H1 (cell line): ENCODE results near the gene RNF8. TPM values are rescaled to one million over a fixed set of nuclear protein-coding genes. Genes with fewer than 3 reads are reported as not detected.

Source experiments
- CTCF ChIA-PET: fragments of 300-600 bp; sonication (Branson Sonifier 250); formaldehyde crosslinking; loops from one replicate; lab custom pipeline; 2021; ENCODE audit not compliant: partially characterized antibody; lab: Charles Lee
- POLR2A ChIA-PET: fragments of 300-600 bp; sonication (Branson Sonifier 250); formaldehyde crosslinking; loops from one replicate; lab custom pipeline; 2021; ENCODE audit warnings: inconsistent platforms; ENCODE audit not compliant: partially characterized antibody; lab: Charles Lee
- DNase-seq, 2 experiments: peaks; one replicate each; pipeline versions ENCODE4 v3.0.0 to v3.0.0-alpha.2; 2010 to 2022; ENCODE audit warnings: low spot score in 2 of 2, low read depth in 1 of 2, mixed read lengths in 1 of 2
- FAIRE-seq: peaks from 2 replicates; lab custom pipeline; 2011; peaks lifted over from hg19 to GRCh38; lab: Jason Lieb, UNC
- H2AFZ ChIP-seq: 2 replicates; pipeline ENCODE4 v1.8.1; 2012; ENCODE audit warnings: low read length, inconsistent platforms
- H2AK5ac ChIP-seq: 2 replicates; pipeline ENCODE4 v1.6.1; 2013; ENCODE audit warnings: low read depth, low read length
- H2BK120ac ChIP-seq: replicated peaks from 2 replicates; pipeline ENCODE3; 2013; ENCODE audit warnings: low read depth, low read length, inconsistent platforms
- H2BK12ac ChIP-seq: 2 replicates; pipeline ENCODE4 v1.6.1; 2013; ENCODE audit warnings: low read depth, low read length
- H2BK15ac ChIP-seq: 2 replicates; pipeline ENCODE4 v1.6.1; 2013; ENCODE audit warnings: low read length
- H2BK20ac ChIP-seq: 2 replicates; pipeline ENCODE4 v1.6.1; 2013; ENCODE audit warnings: low read length
- H2BK5ac ChIP-seq: 2 replicates; pipeline ENCODE4 v1.6.1; 2013; ENCODE audit warnings: low read depth, low read length
- H3K14ac ChIP-seq: 2 replicates; pipeline ENCODE4 v1.6.1; 2013; ENCODE audit warnings: inconsistent platforms; ENCODE audit not compliant: insufficient read length
- H3K18ac ChIP-seq: 2 replicates; pipeline ENCODE4 v1.6.1; 2013; ENCODE audit warnings: low read length; ENCODE audit errors: extremely low read depth
- H3K23ac ChIP-seq: 2 replicates; pipeline ENCODE4 v1.6.1; 2013; ENCODE audit warnings: inconsistent platforms; ENCODE audit not compliant: insufficient read length
- H3K23me2 ChIP-seq: 2 replicates; pipeline ENCODE4 v1.6.1; 2013; ENCODE audit warnings: low read depth, low read length
- H3K27ac ChIP-seq: 2 replicates; pipeline ENCODE4 v1.6.1; 2011; ENCODE audit warnings: low read depth, low read length, inconsistent platforms
- H3K27me3 ChIP-seq, 4 experiments: replicated peaks in 1 of 4; 1 replicate in 1 of 4; 2 replicates in 3 of 4; pipeline versions ENCODE4 v1.6.1 to v1.8.1; 2011 to 2013; ENCODE audit warnings: low read length in 3 of 4, mild to moderate bottlenecking in 3 of 4, inconsistent platforms in 2 of 4, mixed read lengths in 2 of 4, moderate library complexity in 1 of 4; ENCODE audit not compliant: control insufficient read depth in 3 of 4, insufficient read depth in 3 of 4; ENCODE audit errors: extremely low read depth in 1 of 4
- H3K36me3 ChIP-seq, 4 experiments: 2 replicates each; pipeline versions ENCODE4 v1.6.1 to v1.8.1; 2011 to 2013; ENCODE audit warnings: mild to moderate bottlenecking in 4 of 4, low read length in 3 of 4, moderate library complexity in 2 of 4, control low read depth in 1 of 4, inconsistent platforms in 1 of 4; ENCODE audit not compliant: insufficient read depth in 4 of 4, control insufficient read depth in 2 of 4
- H3K4ac ChIP-seq: replicated peaks from 2 replicates; pipeline ENCODE3; 2013; ENCODE audit warnings: low read length, low read depth, mixed read lengths, inconsistent platforms; ENCODE audit not compliant: insufficient read length
- H3K4me1 ChIP-seq, 4 experiments: replicated peaks in 1 of 4; 1 replicate in 1 of 4; 2 replicates in 3 of 4; pipeline versions ENCODE4 v1.6.1 to v1.8.1; 2011 to 2013; ENCODE audit warnings: low read length in 3 of 4, inconsistent platforms in 2 of 4, mixed read lengths in 1 of 4; ENCODE audit not compliant: insufficient read depth in 4 of 4, control insufficient read depth in 3 of 4
- H3K4me2 ChIP-seq, 2 experiments: 2 replicates each; pipeline versions ENCODE4 v1.6.1 to v1.8.1; 2011 to 2013; ENCODE audit warnings: low read depth in 2 of 2, low read length in 2 of 2, control low read depth in 1 of 2, inconsistent platforms in 1 of 2, mild to moderate bottlenecking in 1 of 2; ENCODE audit not compliant: insufficient read depth in 1 of 2
- H3K4me3 ChIP-seq, 4 experiments: fragments of 200-600, 300-600 bp in 1 of 4; sonication (generic), shearing (Covaris generic), sonication (Bioruptor Twin) in 1 of 4; 2 replicates each; pipeline versions ENCODE4 v1.5.1 to v1.8.1; 2011 to 2016; ENCODE audit warnings: low read length in 4 of 4, low read depth in 3 of 4, control low read depth in 2 of 4, inconsistent platforms in 2 of 4, mild to moderate bottlenecking in 2 of 4, mixed read lengths in 1 of 4, moderate library complexity in 1 of 4; ENCODE audit not compliant: insufficient read depth in 2 of 4; ENCODE audit errors: extremely low read depth in 1 of 4
- H3K56ac ChIP-seq: replicated peaks from 2 replicates; pipeline ENCODE3; 2013; ENCODE audit warnings: low read depth, mild to moderate bottlenecking, mixed read lengths, low read length, inconsistent platforms; ENCODE audit not compliant: insufficient read length
- H3K79me1 ChIP-seq: 2 replicates; pipeline ENCODE4 v1.6.1; 2013; ENCODE audit warnings: low read depth, low read length, control low read depth
- H3K79me2 ChIP-seq, 2 experiments: 2 replicates each; pipeline versions ENCODE4 v1.6.1 to v1.8.1; 2012 to 2013; ENCODE audit warnings: low read length in 2 of 2, mild to moderate bottlenecking in 2 of 2, inconsistent platforms in 1 of 2; ENCODE audit not compliant: insufficient read depth in 2 of 2, control insufficient read depth in 1 of 2
- H3K9ac ChIP-seq, 4 experiments: replicated peaks in 1 of 4; 1 replicate in 1 of 4; 2 replicates in 3 of 4; pipeline versions ENCODE4 v1.6.1 to v1.8.1; 2011 to 2013; ENCODE audit warnings: low read depth in 3 of 4, low read length in 3 of 4, control low read depth in 2 of 4, mild to moderate bottlenecking in 2 of 4, moderate library complexity in 2 of 4, inconsistent platforms in 1 of 4; ENCODE audit errors: extremely low read depth in 1 of 4
- H3K9me3 ChIP-seq, 2 experiments: 2 replicates each; pipeline versions ENCODE4 v1.6.1 to v1.8.1; 2012 to 2013; ENCODE audit warnings: mild to moderate bottlenecking in 2 of 2, moderate library complexity in 2 of 2, control low read depth in 1 of 2, inconsistent platforms in 1 of 2, low read depth in 1 of 2, low read length in 1 of 2, mixed read lengths in 1 of 2; ENCODE audit not compliant: insufficient read depth in 2 of 2
- H4K20me1 ChIP-seq, 2 experiments: replicated peaks in 1 of 2; 2 replicates each; pipeline versions ENCODE3 to v1.8.1; 2011 to 2013; ENCODE audit warnings: inconsistent platforms in 2 of 2, low read length in 2 of 2, mild to moderate bottlenecking in 1 of 2; ENCODE audit not compliant: insufficient read depth in 2 of 2, control insufficient read depth in 1 of 2
- H4K5ac ChIP-seq: 2 replicates; pipeline ENCODE4 v1.6.1; 2013; ENCODE audit warnings: low read length, low read depth, mixed read lengths, inconsistent platforms; ENCODE audit not compliant: insufficient read length
- H4K8ac ChIP-seq: 2 replicates; pipeline ENCODE4 v1.8.0; 2013; ENCODE audit warnings: mild to moderate bottlenecking, moderate library complexity, low read length, inconsistent platforms; ENCODE audit not compliant: insufficient read depth; ENCODE audit errors: extremely low read depth
- H4K91ac ChIP-seq: replicated peaks from 2 replicates; pipeline ENCODE3; 2013; ENCODE audit warnings: low read length, mixed read lengths, inconsistent platforms; ENCODE audit not compliant: insufficient read length
- ASH2L ChIP-seq: fragments of 200-600, 300-600 bp; sonication (generic); IDR thresholded peaks from one replicate; pipeline ENCODE4 v1.7.1; 2017; ENCODE audit warnings: low read length
- EP300 ChIP-seq, 2 experiments: IDR thresholded peaks; 1 replicate in 1 of 2; 2 replicates in 1 of 2; pipeline ENCODE4 v1.6.1; 2011 to 2012; ENCODE audit warnings: low read depth in 2 of 2, low read length in 2 of 2, mild to moderate bottlenecking in 2 of 2, borderline replicate concordance in 1 of 2, inconsistent platforms in 1 of 2, moderate library complexity in 1 of 2
- SIX5 ChIP-seq: IDR thresholded peaks from 2 replicates; pipeline ENCODE4 v1.6.1; 2011; ENCODE audit warnings: mild to moderate bottlenecking, low read depth, low read length
- SP1 ChIP-seq: IDR thresholded peaks from 2 replicates; pipeline ENCODE4 v1.6.1; 2011; ENCODE audit warnings: low read depth, low read length
- SP2 ChIP-seq: IDR thresholded peaks from 2 replicates; pipeline ENCODE4 v1.6.1; 2012; ENCODE audit warnings: mild to moderate bottlenecking, low read length, inconsistent platforms
- SP4 ChIP-seq: IDR thresholded peaks from 2 replicates; pipeline ENCODE4 v1.6.1; 2012; ENCODE audit warnings: low read length, inconsistent platforms
- WGBS, 2 experiments: shearing (Covaris generic) in 1 of 2; methylation state at CpG; one replicate each; pipeline versions ENCODE4 v1.1.6 to v1.1.7; 2013 to 2015; ENCODE audit warnings: low lambda C conversion rate in 2 of 2, mixed read lengths in 2 of 2, inconsistent platforms in 1 of 2, low coverage in 1 of 2, missing lambda C conversion rate in 1 of 2; ENCODE audit not compliant: insufficient replicate concordance in 2 of 2, insufficient coverage in 1 of 2, insufficient read length in 1 of 2; ENCODE audit errors: extremely low coverage in 1 of 2, missing lambda C conversion rate in 1 of 2; 5-methylcytosine and 5-hydroxymethylcytosine counted together
- polyA plus RNA-seq, 7 experiments: library from polyadenylated mRNA; depleted of rRNA in 3 of 7; stranded (reverse) in 5 of 7; unstranded in 2 of 7; fragments of >200 nt in 5 of 7; fragments of 200-250 nt in 2 of 7; gene quantifications; 1 replicate in 5 of 7; 2 replicates in 1 of 7; 4 replicates in 1 of 7; pipeline versions ENCODE4 v1.2.1 to v1.2.3, GENCODE V29; 2011 to 2013; ENCODE audit warnings: missing spikeins in 2 of 7, mixed read lengths in 2 of 7
- total RNA-seq: library from RNA; stranded (reverse); fragmentation: NEBNext Ultra II Directional; extraction: Animal tissue kit (Norgen Biotek cat#: 25700); gene quantifications from 2 replicates; pipeline ENCODE4 v1.2.1, GENCODE V29; 2021

RNF8 gene
- total and polyA plus RNA-seq, 2 of the 8 experiments (the other 6 are each of a cell fraction or from before 2014, with no cell fraction given): 20.3 to 44.7 TPM

DNA sequence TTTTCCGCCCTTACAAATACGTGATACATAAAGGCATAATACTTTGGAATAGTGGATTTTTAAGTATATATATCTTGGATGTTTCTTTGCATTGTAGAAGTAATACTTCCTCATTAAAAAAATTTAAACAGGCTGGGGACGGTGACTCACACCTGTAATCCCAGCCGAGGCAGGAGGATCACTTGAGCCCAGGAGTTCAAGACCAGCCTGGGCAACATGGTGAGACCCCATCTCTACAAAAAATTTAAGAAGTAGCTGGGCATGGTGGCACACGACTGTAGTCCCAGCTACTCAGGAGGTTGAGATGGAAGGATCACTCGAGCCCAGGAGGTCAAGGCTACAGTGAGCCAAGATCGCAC is 38.6 kb upstream of the RNF8 start:
- H3K23me2 ChIP-seq: no peaks in the 10 kb centered on the region
- no peak overlapping the region for H3K9ac ChIP-seq
- no peak overlapping the region for H4K5ac ChIP-seq
- no peaks in the 10 kb centered on the region for H3K9me3 ChIP-seq
- no peak for TF ChIP-seq EP300 (IDR thresholded peaks at IDR 0.05; ENCODE audit: borderline replicate concordance in 1 of 2, low read depth in 2 of 2, low read length in 2 of 2)
- TF ChIP-seq SIX5: no peak
- no peak for TF ChIP-seq SP1
- TF ChIP-seq SP4: no peak
- no peak for TF ChIP-seq ASH2L
- TF ChIP-seq SP2: no peak
- no peak overlapping the region for H3K18ac ChIP-seq
- H3K23ac ChIP-seq: no peak overlapping the region
- no peak overlapping the region for H3K4me3 ChIP-seq
- H4K91ac ChIP-seq: no peak overlapping the region
- H2BK15ac ChIP-seq: no peak overlapping the region
- no peak overlapping the region for H3K4ac ChIP-seq
- ChIA-PET CTCF (interaction anchor here (0.6 to 4.8 kb wide), 23 partner anchors 10 to 297 kb away, joined by 3 to 43 read pairs (median 3); no protein-coding TSS in a partner anchor), POLR2A (no interaction called here)
- no peak overlapping the region for H2BK120ac ChIP-seq
- no peak overlapping the region for H3K27ac ChIP-seq
- no peak overlapping the region for H3K14ac ChIP-seq
- H4K20me1 ChIP-seq: no peaks in the 10 kb centered on the region
- no peak overlapping the region for H2BK20ac ChIP-seq
- H3K79me2 ChIP-seq: no peaks in the 10 kb centered on the region
- H2BK5ac ChIP-seq: no peak overlapping the region
- H3K56ac ChIP-seq: no peak overlapping the region
- no peaks in the 10 kb centered on the region for H3K4me1 ChIP-seq
- peaks cover 18 to 47% (median 36%) of the 10 kb centered on the region in 4 experiments; a peak in 7 of 8 replicates for H3K36me3 ChIP-seq
- no peak for FAIRE-seq
- no peaks in the 10 kb centered on the region for H3K79me1 ChIP-seq
- no peak overlapping the region for H4K8ac ChIP-seq
- no peak overlapping the region for H2BK12ac ChIP-seq
- H3K27me3 ChIP-seq: no peaks in the 10 kb centered on the region
- H2AFZ ChIP-seq: no peak overlapping the region
- H3K4me2 ChIP-seq: no peak overlapping the region
- no peak for DNase-seq
- 94% methylated on average over 7 of the region's 7 CpGs; no CpG with 5 or more reads in 1 of the 2 experiments for WGBS, 2 experiments
- no peak overlapping the region for H2AK5ac ChIP-seq
